ENCODE measurements around the gene MYCT1. TPM values are rescaled to one million over a fixed set of nuclear protein-coding genes. Genes with fewer than 3 reads are reported as not detected.

Gene MYCT1
- polyA plus RNA-seq, 1 experiment: 0.25 TPM

DNA sequence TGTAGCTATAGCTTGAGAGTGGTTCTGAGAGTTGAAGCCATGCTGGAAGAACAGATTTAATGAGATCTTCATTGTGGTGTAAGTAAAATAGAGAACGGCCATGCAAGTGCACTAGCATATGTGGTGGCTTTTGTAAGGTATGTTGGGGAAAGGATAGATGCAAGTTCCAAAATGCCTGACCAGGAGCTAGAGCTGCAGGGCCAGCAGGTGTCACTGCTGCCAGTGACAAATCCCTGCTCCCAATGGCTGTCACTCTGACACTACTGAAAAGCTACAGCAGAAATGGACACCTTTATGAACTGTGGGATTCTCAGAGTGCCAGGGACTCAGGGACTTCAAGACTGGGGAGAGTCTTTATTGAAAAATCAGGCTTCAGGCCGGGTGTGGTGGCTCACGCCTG, 29.8 kb downstream of the MYCT1 start:
- no peaks in the 10 kb centered on the region for H3K9me3 ChIP-seq (ENCODE audit: control insufficient read depth, insufficient read depth, low read length)
- H3K27me3 ChIP-seq (ENCODE audit: control insufficient read depth, insufficient read depth, low read length): no peaks in the 10 kb centered on the region
- TF ChIP-seq, protein P1, sequence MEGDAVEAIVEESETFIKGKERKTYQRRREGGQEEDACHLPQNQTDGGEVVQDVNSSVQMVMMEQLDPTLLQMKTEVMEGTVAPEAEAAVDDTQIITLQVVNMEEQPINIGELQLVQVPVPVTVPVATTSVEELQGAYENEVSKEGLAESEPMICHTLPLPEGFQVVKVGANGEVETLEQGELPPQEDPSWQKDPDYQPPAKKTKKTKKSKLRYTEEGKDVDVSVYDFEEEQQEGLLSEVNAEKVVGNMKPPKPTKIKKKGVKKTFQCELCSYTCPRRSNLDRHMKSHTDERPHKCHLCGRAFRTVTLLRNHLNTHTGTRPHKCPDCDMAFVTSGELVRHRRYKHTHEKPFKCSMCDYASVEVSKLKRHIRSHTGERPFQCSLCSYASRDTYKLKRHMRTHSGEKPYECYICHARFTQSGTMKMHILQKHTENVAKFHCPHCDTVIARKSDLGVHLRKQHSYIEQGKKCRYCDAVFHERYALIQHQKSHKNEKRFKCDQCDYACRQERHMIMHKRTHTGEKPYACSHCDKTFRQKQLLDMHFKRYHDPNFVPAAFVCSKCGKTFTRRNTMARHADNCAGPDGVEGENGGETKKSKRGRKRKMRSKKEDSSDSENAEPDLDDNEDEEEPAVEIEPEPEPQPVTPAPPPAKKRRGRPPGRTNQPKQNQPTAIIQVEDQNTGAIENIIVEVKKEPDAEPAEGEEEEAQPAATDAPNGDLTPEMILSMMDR (IDR thresholded peaks at IDR 0.05; ENCODE audit: low read depth, low read length): no peak
- H3K27ac ChIP-seq (ENCODE audit: low read depth, low read length): no peak overlapping the region
- no peak for DNase-seq (ENCODE audit: low read depth, low spot score)
- no peak overlapping the region for H3K4me3 ChIP-seq (ENCODE audit: low read depth, low read length)
- ChIA-PET CTCF (no interaction called here), POLR2A (no interaction called here)

DNA sequence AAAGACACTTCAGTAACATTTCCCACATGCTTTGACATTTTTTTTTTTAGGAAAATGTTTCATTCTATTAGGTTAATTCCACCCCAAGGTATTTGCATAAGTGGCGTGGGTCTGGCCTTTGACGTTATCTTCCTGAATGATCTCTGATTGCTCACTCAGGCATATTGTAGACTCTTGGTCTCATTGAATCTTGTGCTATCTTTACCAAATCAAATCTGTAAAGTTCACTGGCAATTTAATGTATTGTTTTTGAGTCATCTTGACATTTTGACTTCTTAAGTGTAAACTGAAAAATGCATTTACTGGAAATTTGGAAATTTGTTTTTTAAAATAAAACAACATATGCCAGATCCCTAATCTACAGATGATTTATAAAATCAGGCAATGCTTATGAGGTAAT, 36.9 kb downstream of the MYCT1 start:
- DNase-seq (ENCODE audit: low read depth, low spot score): no peak
- no peaks in the 10 kb centered on the region for H3K27me3 ChIP-seq (ENCODE audit: control insufficient read depth, insufficient read depth, low read length)
- no peak overlapping the region for H3K27ac ChIP-seq (ENCODE audit: low read depth, low read length)
- CTCF ChIA-PET: no interaction called here
- H3K9me3 ChIP-seq (ENCODE audit: control insufficient read depth, insufficient read depth, low read length): no peaks in the 10 kb centered on the region
- POLR2A ChIA-PET: no interaction called here
- TF ChIP-seq, protein P1 (IDR thresholded peaks at IDR 0.05; ENCODE audit: low read depth, low read length): no peak
- no peak overlapping the region for H3K4me3 ChIP-seq (ENCODE audit: low read depth, low read length)

GRCh38 chr6:152736687-152737273, 39.1 kb downstream of the MYCT1 start:
- POLR2A ChIA-PET: no interaction called here

DNA sequence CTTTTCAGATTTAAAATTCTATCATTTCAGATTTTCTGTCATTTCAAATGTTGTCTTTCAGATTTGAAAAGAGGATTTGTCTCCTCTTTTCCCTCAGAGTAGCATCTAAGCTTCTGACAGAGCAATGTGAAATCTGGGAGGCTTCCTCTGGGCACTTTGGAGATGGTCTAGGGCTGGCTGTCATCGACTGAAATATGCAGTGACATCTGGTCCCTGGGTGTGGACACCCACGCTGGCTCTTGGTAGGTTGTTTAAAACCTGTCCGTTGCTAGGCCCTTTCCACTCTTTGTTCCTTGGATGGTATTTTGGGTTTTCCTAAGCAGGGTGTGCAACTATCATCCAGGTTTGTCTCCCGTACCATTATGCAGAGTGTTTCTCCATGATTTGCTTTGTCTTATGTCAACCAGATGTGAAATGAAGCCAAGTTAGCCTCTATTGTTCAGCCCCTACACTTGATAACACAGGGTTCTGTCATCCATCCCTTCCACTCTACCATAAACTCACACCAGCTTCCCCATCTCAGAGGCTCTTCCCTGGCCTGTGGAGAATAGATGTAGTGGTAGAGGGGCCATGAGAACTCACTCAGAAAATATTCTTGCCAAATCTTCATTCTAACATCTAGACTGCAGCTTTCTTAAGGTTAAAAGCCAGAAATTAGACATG, 47.9 kb downstream of the MYCT1 start:
- POLR2A ChIA-PET: interaction anchor here (0.6 kb wide), 1 partner anchor 48 kb away, joined by 3 read pairs; the partner anchor contains the start of gene MYCT1
- no peak for DNase-seq (ENCODE audit: low read depth, low spot score)
- Histone ChIP-seq H3K27ac (ENCODE audit: low read depth, low read length) (peak overlapping the region; percentile 24), H3K27me3 (ENCODE audit: control insufficient read depth, insufficient read depth, low read length) (no peaks in the 10 kb centered on the region), H3K9me3 (ENCODE audit: control insufficient read depth, insufficient read depth, low read length) (no peaks in the 10 kb centered on the region), H3K4me3 (ENCODE audit: low read depth, low read length) (no peak overlapping the region)
- TF ChIP-seq, protein P1 (IDR thresholded peaks at IDR 0.05; ENCODE audit: low read depth, low read length): no peak
- CTCF ChIA-PET: interaction anchor here (1.5 kb wide), 1 partner anchor 202 kb away, joined by 4 read pairs; no protein-coding TSS in a partner anchor

More at GRCh38 chr6:152736687-152737273, 39.1 kb downstream of the MYCT1 start:
- Histone ChIP-seq H3K27me3 (ENCODE audit: control insufficient read depth, insufficient read depth, low read length) (no peaks in the 10 kb centered on the region), H3K4me3 (ENCODE audit: low read depth, low read length) (no peak overlapping the region), H3K9me3 (ENCODE audit: control insufficient read depth, insufficient read depth, low read length) (no peaks in the 10 kb centered on the region), H3K27ac (ENCODE audit: low read depth, low read length) (no peak overlapping the region)
- TF ChIP-seq, protein P1 (IDR thresholded peaks at IDR 0.05; ENCODE audit: low read depth, low read length): no peak
- CTCF ChIA-PET: interaction anchor here (1.4 to 1.5 kb wide), 2 partner anchors 11 to 12 kb away, joined by 3 read pairs; no protein-coding TSS in a partner anchor
- DNase-seq (ENCODE audit: low read depth, low spot score): no peak

GRCh38 chr6:152746172-152746553, 48.5 kb downstream of the MYCT1 start:
- Histone ChIP-seq H3K27me3 (ENCODE audit: control insufficient read depth, insufficient read depth, low read length) (no peaks in the 10 kb centered on the region), H3K9me3 (ENCODE audit: control insufficient read depth, insufficient read depth, low read length) (no peaks in the 10 kb centered on the region), H3K27ac (ENCODE audit: low read depth, low read length) (no peak overlapping the region), H3K4me3 (ENCODE audit: low read depth, low read length) (no peak overlapping the region)
- DNase-seq (ENCODE audit: low read depth, low spot score): no peak
- ChIA-PET CTCF (interaction anchor here (1.5 kb wide), 1 partner anchor 202 kb away, joined by 4 read pairs; no protein-coding TSS in a partner anchor), POLR2A (interaction anchor here (0.6 kb wide), 1 partner anchor 49 kb away, joined by 3 read pairs; the partner anchor contains the start of gene MYCT1)
- TF ChIP-seq, protein P1 (IDR thresholded peaks at IDR 0.05; ENCODE audit: low read depth, low read length): no peak

All from AG04450 (cell line).